PFSK-1 (cell line): ENCODE measurements around the gene GNB5.

Experiments used
- POLR2AphosphoS5 ChIP-seq: IDR thresholded peaks from 2 replicates; pipeline ENCODE4 v1.6.1; 2012; ENCODE audit warnings: low read depth, mild to moderate bottlenecking, control low read depth, low read length, moderate library complexity
- REST ChIP-seq, 2 experiments: IDR thresholded peaks; 2 replicates each; pipeline versions ENCODE4 v1.6.1 to v1.8.0; 2011 to 2012; ENCODE audit warnings: low read depth in 2 of 2, low read length in 2 of 2, control low read depth in 1 of 2, inconsistent platforms in 1 of 2, mild to moderate bottlenecking in 1 of 2, moderate library complexity in 1 of 2; ENCODE audit not compliant: insufficient read depth in 1 of 2
- SIN3A ChIP-seq: IDR thresholded peaks from 2 replicates; pipeline ENCODE4 v1.6.1; 2012; ENCODE audit warnings: mild to moderate bottlenecking, low read length, moderate library complexity, borderline replicate concordance; ENCODE audit not compliant: insufficient read depth
- TAF1 ChIP-seq: IDR thresholded peaks from 2 replicates; pipeline ENCODE4 v1.6.1; 2012; ENCODE audit warnings: low read length, control low read depth, borderline replicate concordance; ENCODE audit not compliant: insufficient read depth

- TF ChIP-seq SIN3A: no peak
- TF ChIP-seq TAF1: no peak
- TF ChIP-seq POLR2AphosphoS5: no peak
- TF ChIP-seq REST (IDR thresholded peaks at IDR 0.05; ENCODE audit: insufficient read depth in 1 of 2, low read depth in 2 of 2, low read length in 2 of 2): no peak
Observed at GRCh38 chr15:52232327-52232726, 41.1 kb upstream of the GNB5 start.
